GOT3 (cell line): ENCODE results near the gene ZNF844.
A peak's percentile ranks its signal among the peaks of the same experiment; 100 is the strongest.
"Not testable (repeated sequence)": the region's sequence is repeated elsewhere in the genome, so short reads cannot be mapped to it uniquely, and the experiment has no call there.

ENCODE experiments used
- DNase-seq: peaks from one replicate; lab custom pipeline; 2025; ENCODE audit warnings: mixed read lengths; lab: John Stamatoyannopoulos, UW

ZNF844 gene

GRCh38 chr19:12064590-12065538 is at the start of gene ZNF844:
TSS of gene ZNF844 (plus strand) at chr19:12064731. CDS start at chr19:12064874, 143 bp downstream.
- DNase-seq, result peak; percentile 78

- DNase-seq, result no peak
Measured at GRCh38 chr19:12015015-12015752, 49.3 kb upstream of the ZNF844 start.

- no peak for DNase-seq
Measured at GRCh38 chr19:12015753-12016116, 48.8 kb upstream of the ZNF844 start.

DNA sequence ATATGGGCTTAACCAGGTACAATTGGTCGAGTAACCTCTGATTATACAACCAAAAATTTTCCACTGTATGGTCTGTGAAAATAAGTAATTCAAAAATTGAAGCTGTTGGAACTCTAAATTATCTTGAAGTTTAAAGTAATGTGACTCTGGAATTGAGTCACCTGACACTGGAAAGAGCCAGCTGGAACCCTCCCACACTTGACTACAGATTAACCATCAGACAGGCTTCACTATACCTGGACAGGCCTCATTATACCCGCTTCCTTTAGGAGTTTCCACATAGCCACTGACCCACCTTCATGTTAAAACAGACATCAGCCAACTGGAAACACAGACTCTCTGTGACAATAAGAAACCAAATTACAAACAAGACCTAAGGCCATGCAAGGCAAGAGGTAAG is 30.3 kb upstream of the ZNF844 start:
- no peak for DNase-seq

DNA sequence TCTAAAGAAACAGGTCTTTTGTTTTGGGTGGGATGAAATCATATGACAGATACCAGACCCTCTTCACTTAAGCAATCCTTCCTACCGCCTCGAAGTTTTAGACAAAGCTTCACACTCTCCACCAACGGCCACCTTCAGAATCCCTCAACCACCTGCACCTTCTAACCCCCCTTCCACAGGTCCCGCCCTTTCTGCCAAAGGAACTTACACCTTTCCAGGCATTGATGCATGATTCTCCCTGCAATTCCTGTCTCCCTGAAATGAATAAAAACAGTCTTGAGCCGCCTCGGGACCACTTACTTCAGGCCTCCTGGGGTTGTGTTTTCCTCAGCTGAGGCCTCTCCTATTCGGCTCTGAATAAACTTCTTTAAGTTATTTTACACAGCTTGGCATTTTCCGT is 29.9 kb upstream of the ZNF844 start:
- DNase-seq, result no peak

GRCh38 chr19:12035220-12036172 is 29.0 kb upstream of the ZNF844 start, which contains the start of gene ZNF433:
TSS of gene ZNF433 (minus strand) at chr19:12035679. CDS start at chr19:12035539, 140 bp downstream.
- peak; percentile 61 for DNase-seq

DNA sequence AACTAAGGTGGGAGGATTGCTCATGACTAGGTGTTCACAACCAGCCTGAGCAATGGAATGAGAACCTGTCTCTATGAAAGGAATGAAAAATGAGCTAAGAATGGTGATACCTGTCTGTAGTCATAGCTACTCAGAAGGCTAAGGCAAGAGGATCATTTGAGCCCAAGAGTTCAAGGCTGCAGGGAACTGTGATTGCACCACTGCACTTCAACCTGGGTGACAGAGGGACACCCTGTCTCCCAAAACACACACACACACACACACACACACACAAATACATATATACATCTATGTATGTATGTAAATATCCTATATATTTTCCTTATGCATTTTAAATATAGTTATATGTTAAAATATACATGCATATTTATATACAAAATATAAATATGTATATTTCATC is 21.6 kb upstream of the ZNF844 start:
- DNase-seq, result no peak

DNA sequence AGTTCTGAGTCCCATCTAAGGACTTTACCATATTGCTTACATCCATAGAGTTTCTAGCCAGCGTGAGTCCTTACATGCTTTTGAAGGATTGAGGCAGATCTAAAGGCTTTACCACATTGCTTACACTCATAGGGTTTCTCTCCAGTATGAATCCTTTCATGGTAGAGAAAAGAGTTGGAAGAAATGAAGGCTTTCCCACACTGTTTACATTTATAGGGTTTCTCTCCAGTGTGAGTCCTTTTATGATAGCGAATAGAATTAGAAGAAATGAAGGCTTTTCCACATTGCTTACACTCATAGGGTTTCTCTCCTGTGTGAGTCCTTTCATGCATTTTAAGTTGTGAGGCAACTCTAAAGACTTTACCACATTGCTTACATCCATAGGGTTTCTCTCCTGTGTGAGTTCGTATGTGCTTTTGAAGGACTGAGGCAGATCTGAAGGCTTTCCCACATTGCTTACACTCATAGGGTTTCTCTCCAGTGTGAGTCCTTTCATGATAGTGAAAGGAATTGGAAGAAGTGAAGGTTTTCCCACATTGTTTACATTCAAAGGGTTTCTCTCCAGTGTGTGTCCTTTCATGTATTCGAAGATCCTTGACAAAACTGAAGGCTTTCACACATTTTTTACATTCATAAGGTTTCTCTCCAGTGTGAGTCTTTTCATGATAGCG is 20.6 kb upstream of the ZNF844 start:
- DNase-seq, result no peak

- no peak for DNase-seq
Measured at GRCh38 chr19:12047868-12048267, 16.7 kb upstream of the ZNF844 start.

- DNase-seq, result no peak
Measured at GRCh38 chr19:12052091-12052496, 12.4 kb upstream of the ZNF844 start.

GRCh38 chr19:12052497-12053169 is 11.9 kb upstream of the ZNF844 start, which contains the start of gene ZNF878:
TSS of gene ZNF878 (minus strand) at chr19:12052961. CDS start at chr19:12052801, 160 bp downstream.
- DNase-seq, result peak; percentile 56

GRCh38 chr19:12055784-12056183 is 8.7 kb upstream of the ZNF844 start:
- DNase-seq, result no peak

DNA sequence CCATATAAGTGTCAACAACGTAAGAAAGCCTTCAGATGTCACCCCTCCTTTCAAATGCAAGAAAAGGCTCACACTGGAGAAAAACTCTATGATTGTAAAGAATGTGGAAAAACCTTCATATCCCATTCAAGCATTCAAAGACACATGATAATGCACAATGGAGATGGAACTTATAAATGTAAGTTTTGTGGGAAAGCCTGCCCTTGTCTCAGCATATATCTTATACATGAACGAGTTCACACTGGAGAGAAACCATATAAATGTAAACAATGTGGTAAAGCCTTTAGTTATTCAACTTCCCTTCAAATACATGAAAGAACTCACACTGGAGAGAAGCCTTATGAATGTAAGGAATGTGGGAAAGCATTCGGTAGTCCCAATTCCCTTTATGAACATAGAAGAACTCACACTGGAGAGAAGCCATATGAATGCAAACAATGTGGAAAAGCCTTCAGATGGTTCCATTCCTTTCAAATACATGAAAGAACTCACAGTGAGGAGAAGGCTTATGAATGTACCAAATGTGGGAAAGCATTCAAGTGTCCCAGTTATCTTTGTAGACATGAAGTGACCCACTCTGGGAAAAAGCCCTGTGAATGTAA is 11.1 kb downstream of the ZNF844 start:
- DNase-seq, result no peak

DNA sequence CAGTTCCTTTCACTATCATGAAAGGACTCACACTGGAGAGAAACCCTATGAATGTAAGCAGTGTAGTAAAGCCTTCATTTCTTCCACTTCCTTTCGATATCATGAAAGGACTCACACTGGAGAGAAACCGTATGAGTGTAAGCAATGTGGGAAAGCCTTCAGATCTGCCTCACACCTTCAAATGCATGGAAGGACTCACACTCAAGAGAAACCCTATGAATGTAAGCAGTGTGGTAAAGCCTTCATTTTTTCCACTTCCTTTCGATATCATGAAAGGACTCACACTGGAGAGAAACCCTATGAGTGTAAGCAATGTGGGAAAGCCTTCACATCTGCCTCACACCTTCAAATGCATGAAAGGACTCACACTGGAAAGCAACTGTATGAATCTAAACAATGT is 11.8 kb downstream of the ZNF844 start:
- not testable (repeated sequence) for DNase-seq

DNA sequence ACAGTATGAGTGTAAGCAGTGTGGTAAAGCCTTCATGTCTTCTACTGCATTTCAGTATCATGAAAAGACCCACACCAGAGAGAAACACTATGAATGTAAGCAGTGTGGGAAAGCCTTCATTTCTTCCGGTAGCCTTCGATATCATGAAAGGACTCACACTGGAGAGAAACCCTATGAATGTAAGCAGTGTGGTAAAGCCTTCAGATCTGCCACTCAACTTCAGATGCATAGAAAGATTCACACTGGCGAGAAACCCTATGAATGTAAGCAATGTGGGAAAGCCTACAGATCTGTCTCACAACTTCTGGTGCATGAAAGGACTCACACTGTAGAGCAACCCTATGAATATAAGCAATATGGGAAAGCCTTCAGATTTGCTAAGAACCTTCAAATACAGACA is 12.8 kb downstream of the ZNF844 start:
- no peak for DNase-seq

- not testable (repeated sequence) for DNase-seq
Measured at GRCh38 chr19:12083336-12083735, 18.8 kb downstream of the ZNF844 start.

- no peak for DNase-seq
Measured at GRCh38 chr19:12085074-12085818, 20.7 kb downstream of the ZNF844 start.

GRCh38 chr19:12090807-12091206 is 26.3 kb downstream of the ZNF844 start:
- DNase-seq, result peak; percentile 11
